Heart left ventricle (tissue), 16 donors: ENCODE results near the gene PACRG. TPM values are rescaled to one million over a fixed set of nuclear protein-coding genes. Genes with fewer than 3 reads are reported as not detected.

Source experiments
- ATAC-seq, 4 donors: fragments of 200-7000 bp; cut with Tn5 transposase; one replicate each; pipeline ENCODE4 v1.9.1; 2020 to 2022; ENCODE audit warnings: moderate library complexity in 4 of 4, mild to moderate bottlenecking in 3 of 4, moderate number of reproducible peaks in 1 of 4
- DNase-seq, 5 donors: peaks; one replicate each; pipeline ENCODE4 v3.0.0-alpha.2; 2020
- H3K27ac ChIP-seq, 12 donors: fragments of 200-600 bp; sonication (generic) in 4 of 12; one replicate each; pipeline versions ENCODE4 v1.5.0 to v1.8.0; 2016 to 2022; ENCODE audit warnings: mild to moderate bottlenecking in 2 of 12
- H3K27me3 ChIP-seq, 9 donors: fragments of 200-600 bp; sonication (generic) in 2 of 9; one replicate each; pipeline versions ENCODE4 v1.5.1 to v1.8.0; 2016 to 2022; ENCODE audit warnings: mild to moderate bottlenecking in 3 of 9
- H3K36me3 ChIP-seq, 9 donors: fragments of 200-600 bp; sonication (generic) in 2 of 9; one replicate each; pipeline versions ENCODE4 v1.5.0 to v1.8.0; 2018 to 2022; ENCODE audit warnings: mild to moderate bottlenecking in 2 of 9
- H3K4me1 ChIP-seq, 12 donors: fragments of 200-600 bp; sonication (generic) in 4 of 12; one replicate each; pipeline versions ENCODE4 v1.5.0 to v1.8.0; 2016 to 2022; ENCODE audit warnings: mild to moderate bottlenecking in 3 of 12
- H3K4me3 ChIP-seq, 12 donors: fragments of 200-600 bp; sonication (generic) in 4 of 12; one replicate each; pipeline versions ENCODE4 v1.5.0 to v1.8.0; 2017 to 2022; ENCODE audit warnings: mild to moderate bottlenecking in 9 of 12, moderate library complexity in 4 of 12
- H3K9me3 ChIP-seq, 12 donors: fragments of 200-600 bp; sonication (generic) in 4 of 12; one replicate each; pipeline versions ENCODE4 v1.5.0 to v1.8.0; 2016 to 2022; ENCODE audit warnings: mild to moderate bottlenecking in 1 of 12
- CTCF ChIP-seq, 12 donors: fragments of 200-600 bp; sonication (generic) in 4 of 12; IDR thresholded peaks; one replicate each; pipeline versions ENCODE4 v1.5.0 to v1.8.0; 2018 to 2022; ENCODE audit warnings: antibody characterized with exemption in 12 of 12, mild to moderate bottlenecking in 5 of 12
- POLR2A ChIP-seq, 2 donors: fragments of 450-650 bp; IDR thresholded peaks; one replicate each; pipeline ENCODE4 v1.6.1; 2017; ENCODE audit warnings: antibody characterized with exemption in 2 of 2, mild to moderate bottlenecking in 2 of 2, moderate library complexity in 2 of 2
- WGBS, 4 donors: extraction: QIAGEN DNeasy Blood & Tissue Kit in 2 of 4; methylation state at CpG; one replicate each; pipeline versions ENCODE4 v1.1.5 to v1.1.7; 2013 to 2018; 5-methylcytosine and 5-hydroxymethylcytosine counted together
- intact Hi-C, 10 donors: fragments of 100-400 bp; cut with DNase I; formaldehyde crosslinking; loops; one replicate each; pipeline versions ENCODE4 v1.11.1 to v1.14.2; 2022
- polyA plus RNA-seq, 2 donors: library from polyadenylated mRNA; stranded (reverse); fragments of 200-250 nt; gene quantifications; one replicate each; pipeline ENCODE4 v1.2.3, GENCODE V29; 2013
- total RNA-seq, 9 donors: library from RNA; depleted of rRNA in 2 of 9; stranded (reverse); fragments of >200 nt in 2 of 9; fragmentation: NEBNext Ultra II Directional in 3 of 9; extraction: Animal tissue kit (Norgen Biotek cat#: 25700) in 3 of 9; gene quantifications; one replicate each; pipeline versions ENCODE4 v1.1.0 to v1.2.4, GENCODE V29; 2016 to 2023
- donor health status: ischemic (EF 13 %, LVEDD 7.1; RV severe dilation, severe dysfunction).
- donor health status: healthy with polysubstance abuse.
- donor health status: DM: no; HTN: yes; CAD: no.
- donor health status: DM: no; HTN: no; CAD: no.
- donor health status: ischemic (EF 25% LVEDD 6.9; RV normal size, moderate dysfunction).
- donor health status: ischemic (EF 25% LVEDD 5.7; RV mildly dilated, moderate dysfunction).
- donor health status: healthy.
- donor health status: DM: yes; HTN: yes; CAD: no.
- donor health status: ischemic (EF 35%, LVEDD 5.7; RV mildly dilated, moderate dysfunction).
- donor health status: nonischemic (EF 11% LVEDD 7.7; RV severe dilation, severe dysfunction).
- donor health status: DM: yes; HTN: yes; CAD: no.
- donor health status: PGD.
- donor health status: ischemic (EF 29% LVEDD 5.4; RV normal size, mild dysfunction).
- donor health status: nonischemic (EF 23%, LVEDD 6.1; RV moderate dilation, normal function).

Gene PACRG
- total and polyA plus RNA-seq, 11 donors: 2.0 to 83.3 (median 11.8) TPM

GRCh38 chr6:163243692-163244589 lies 516.2 kb downstream of the PACRG start:
- ATAC-seq: no peak
- H3K27ac ChIP-seq: peak overlapping the region in 2 of 12 donors; percentile 9 to 50

DNA sequence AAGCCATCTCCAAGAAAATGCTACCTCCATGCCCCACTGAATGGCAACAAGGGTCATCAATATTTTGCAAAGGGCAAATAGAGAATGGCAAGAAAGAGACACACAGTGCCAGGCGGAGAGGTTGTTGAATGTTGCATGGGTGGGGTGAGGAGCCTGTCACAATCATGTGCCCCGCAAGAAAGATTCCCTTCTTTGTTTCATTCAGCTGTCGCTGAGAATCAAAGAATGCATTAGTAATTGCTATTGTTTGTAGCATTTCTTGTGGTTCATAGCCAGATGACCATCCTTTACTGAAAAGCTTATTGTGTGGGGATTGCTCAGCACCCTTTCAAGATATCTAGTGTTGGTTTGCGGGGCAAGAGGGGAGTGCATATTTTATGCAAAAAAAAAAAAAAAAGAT lies 520.3 kb downstream of the PACRG start:
- Histone ChIP-seq H3K4me1 (peaks cover 0 to 29% (median 4%) of the 10 kb centered on the region in 12 donors), H3K9me3 (no peaks in the 10 kb centered on the region), H3K27ac (no peak overlapping the region), H3K36me3 (no peaks in the 10 kb centered on the region), H3K4me3 (no peak overlapping the region), H3K27me3 (no peaks in the 10 kb centered on the region)
- TF ChIP-seq CTCF (IDR thresholded peaks at IDR 0.05) (no peak), POLR2A (IDR thresholded peaks at IDR 0.05) (no peak)
- ATAC-seq (no peak), DNase-seq (no peak)
- intact Hi-C loops: no loop called here
- 92 to 98% (median 94%) methylated on average over 4 of the region's 4 CpGs for WGBS, 4 donors

More at GRCh38 chr6:163243692-163244589, 516.2 kb downstream of the PACRG start:
- Histone ChIP-seq H3K27me3 (no peaks in the 10 kb centered on the region), H3K36me3 (no peaks in the 10 kb centered on the region), H3K9me3 (no peaks in the 10 kb centered on the region), H3K4me1 (peaks cover 0 to 31% (median 2%) of the 10 kb centered on the region in 12 donors), H3K4me3 (no peak overlapping the region)
- 80 to 85% (median 83%) methylated on average over 11 of the region's 11 CpGs for WGBS, 4 donors
- TF ChIP-seq CTCF (IDR thresholded peaks at IDR 0.05): no peak
- TF ChIP-seq POLR2A (IDR thresholded peaks at IDR 0.05): no peak
- intact Hi-C loops: no loop called here
- no peak for DNase-seq

- no peak overlapping the region for H3K4me3 ChIP-seq
- ATAC-seq: peak in 2 of 4 donors; percentile 28 to 35
- TF ChIP-seq POLR2A (IDR thresholded peaks at IDR 0.05) (no peak), CTCF (IDR thresholded peaks at IDR 0.05) (no peak)
Measured at GRCh38 chr6:163249651-163250101, 521.9 kb downstream of the PACRG start.

DNA sequence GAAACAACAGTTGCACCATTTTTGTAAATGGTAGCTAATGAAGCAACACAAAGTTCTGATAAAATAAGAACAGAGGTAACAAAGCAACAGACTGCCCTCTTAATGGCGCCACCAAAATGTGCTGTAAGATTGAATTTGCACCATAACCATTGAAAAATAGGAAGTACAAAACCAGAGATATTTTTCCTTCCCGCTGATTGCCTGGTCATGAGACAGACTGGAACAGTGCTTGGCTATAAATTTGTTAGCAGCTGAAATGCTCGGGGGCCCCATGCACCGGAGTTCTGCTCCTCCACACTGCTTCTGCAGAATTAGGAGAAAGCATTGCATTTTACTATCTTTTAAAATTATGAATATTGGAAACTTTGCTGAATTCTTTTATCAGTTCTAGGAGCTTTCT lies 522.3 kb downstream of the PACRG start:
- intact Hi-C loops: no loop called here
- TF ChIP-seq POLR2A (IDR thresholded peaks at IDR 0.05) (no peak), CTCF (IDR thresholded peaks at IDR 0.05) (no peak)
- WGBS, 4 donors: 84 to 93% (median 90%) methylated on average over 4 of the region's 4 CpGs
- H3K27me3 ChIP-seq: no peaks in the 10 kb centered on the region
- DNase-seq: no peak
- peaks cover 0 to 28% (median 4%) of the 10 kb centered on the region in 12 donors for H3K4me1 ChIP-seq
- peak overlapping the region in 1 of 12 donors; percentile 43 for H3K27ac ChIP-seq
- no peaks in the 10 kb centered on the region for H3K36me3 ChIP-seq
- no peak for ATAC-seq
- no peak overlapping the region for H3K4me3 ChIP-seq
- H3K9me3 ChIP-seq: no peaks in the 10 kb centered on the region

More at GRCh38 chr6:163249651-163250101, 521.9 kb downstream of the PACRG start:
- Histone ChIP-seq H3K4me1 (peaks cover 0 to 28% (median 4%) of the 10 kb centered on the region in 12 donors), H3K27ac (peak overlapping the region in 1 of 12 donors; percentile 43), H3K36me3 (no peaks in the 10 kb centered on the region), H3K27me3 (no peaks in the 10 kb centered on the region), H3K9me3 (no peaks in the 10 kb centered on the region)
- no peak for DNase-seq
- 67 to 77% (median 72%) methylated on average over 8 of the region's 8 CpGs for WGBS, 4 donors
- intact Hi-C loops: no loop called here
